ENCODE data around the gene ETNK2. TPM values are rescaled to one million over a fixed set of nuclear protein-coding genes. Genes with fewer than 3 reads are reported as not detected.
A peak's percentile ranks its signal among the peaks of the same experiment; 100 is the strongest.

Gene ETNK2
- total and polyA plus RNA-seq, 2 of the 13 experiments (the other 11 are each of a cell fraction or from before 2014, with no cell fraction given) = 15.5 to 42.8 TPM

DNA sequence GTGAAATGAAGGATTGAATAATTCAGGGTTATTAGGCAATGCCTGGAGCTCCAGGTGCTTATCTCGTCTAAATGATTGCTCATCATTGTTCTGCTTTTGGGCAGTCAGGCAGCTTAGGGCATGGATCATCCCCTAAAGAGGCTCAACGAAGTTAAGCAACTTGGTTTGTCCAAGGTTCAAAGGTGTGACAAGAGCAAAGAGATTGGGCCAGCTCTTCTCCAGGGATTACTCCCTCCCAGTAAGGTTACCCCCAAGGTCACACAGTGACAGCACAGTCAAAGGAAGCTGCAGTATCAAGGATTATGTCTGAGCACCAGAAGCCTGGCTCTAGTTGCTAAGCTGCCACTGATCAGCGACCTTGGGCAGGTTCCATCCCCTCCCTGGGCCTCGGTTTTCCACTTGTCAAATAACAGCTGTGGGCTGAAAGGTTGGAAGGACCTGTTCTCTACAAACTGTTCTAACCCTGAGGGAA, 6.8 kb downstream of the ETNK2 start (continued):
- TF ChIP-seq, protein P1, sequence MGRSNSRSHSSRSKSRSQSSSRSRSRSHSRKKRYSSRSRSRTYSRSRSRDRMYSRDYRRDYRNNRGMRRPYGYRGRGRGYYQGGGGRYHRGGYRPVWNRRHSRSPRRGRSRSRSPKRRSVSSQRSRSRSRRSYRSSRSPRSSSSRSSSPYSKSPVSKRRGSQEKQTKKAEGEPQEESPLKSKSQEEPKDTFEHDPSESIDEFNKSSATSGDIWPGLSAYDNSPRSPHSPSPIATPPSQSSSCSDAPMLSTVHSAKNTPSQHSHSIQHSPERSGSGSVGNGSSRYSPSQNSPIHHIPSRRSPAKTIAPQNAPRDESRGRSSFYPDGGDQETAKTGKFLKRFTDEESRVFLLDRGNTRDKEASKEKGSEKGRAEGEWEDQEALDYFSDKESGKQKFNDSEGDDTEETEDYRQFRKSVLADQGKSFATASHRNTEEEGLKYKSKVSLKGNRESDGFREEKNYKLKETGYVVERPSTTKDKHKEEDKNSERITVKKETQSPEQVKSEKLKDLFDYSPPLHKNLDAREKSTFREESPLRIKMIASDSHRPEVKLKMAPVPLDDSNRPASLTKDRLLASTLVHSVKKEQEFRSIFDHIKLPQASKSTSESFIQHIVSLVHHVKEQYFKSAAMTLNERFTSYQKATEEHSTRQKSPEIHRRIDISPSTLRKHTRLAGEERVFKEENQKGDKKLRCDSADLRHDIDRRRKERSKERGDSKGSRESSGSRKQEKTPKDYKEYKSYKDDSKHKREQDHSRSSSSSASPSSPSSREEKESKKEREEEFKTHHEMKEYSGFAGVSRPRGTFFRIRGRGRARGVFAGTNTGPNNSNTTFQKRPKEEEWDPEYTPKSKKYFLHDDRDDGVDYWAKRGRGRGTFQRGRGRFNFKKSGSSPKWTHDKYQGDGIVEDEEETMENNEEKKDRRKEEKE (IDR thresholded peaks at IDR 0.05) = no peak
- TF ChIP-seq NFE2L2 (IDR thresholded peaks at IDR 0.05; ENCODE audit: low read length) (no peak), GPN1 (CRISPR knock-in tag; IDR thresholded peaks at IDR 0.05; ENCODE audit: borderline replicate concordance) (no peak), FOXJ3 (CRISPR knock-in tag; IDR thresholded peaks at IDR 0.05; ENCODE audit: borderline replicate concordance) (0 out of 2 replicates have a peak, but pooled peaks have one; percentile 61), STAT5B (CRISPR knock-in tag; IDR thresholded peaks at IDR 0.05) (no peak), TBP (CRISPR knock-in tag; IDR thresholded peaks at IDR 0.05) (no peak), TEAD2 (CRISPR knock-in tag; IDR thresholded peaks at IDR 0.05) (no peak), TOPORS (CRISPR knock-in tag; IDR thresholded peaks at IDR 0.05) (no peak), NCOA5 (CRISPR knock-in tag; IDR thresholded peaks at IDR 0.05) (no peak), SMAD1 (CRISPR knock-in tag; IDR thresholded peaks at IDR 0.05; ENCODE audit: borderline replicate concordance, low read depth) (no peak), U2AF2 (IDR thresholded peaks at IDR 0.05; ENCODE audit: low read depth, low read length) (no peak), ZEB1 (IDR thresholded peaks at IDR 0.05; ENCODE audit: insufficient replicate concordance, low read depth) (peak; percentile 81), ZNF34 (CRISPR knock-in tag; IDR thresholded peaks at IDR 0.05; ENCODE audit: borderline replicate concordance) (no peak), ZNF143 (CRISPR knock-in tag; IDR thresholded peaks at IDR 0.05) (no peak), STAG1 (CRISPR knock-in tag; IDR thresholded peaks at IDR 0.05) (no peak), PHF21A (CRISPR knock-in tag; IDR thresholded peaks at IDR 0.05) (peak; percentile 97), AGO1 (IDR thresholded peaks at IDR 0.05; ENCODE audit: low read depth, low read length, poor library complexity, severe bottlenecking) (no peak), NCOR1 (IDR thresholded peaks at IDR 0.05; ENCODE audit: borderline replicate concordance, low read length) (peak; percentile 96), ZNF563 (CRISPR knock-in tag; IDR thresholded peaks at IDR 0.05) (no peak)
- TF ChIP-seq, protein P2, sequence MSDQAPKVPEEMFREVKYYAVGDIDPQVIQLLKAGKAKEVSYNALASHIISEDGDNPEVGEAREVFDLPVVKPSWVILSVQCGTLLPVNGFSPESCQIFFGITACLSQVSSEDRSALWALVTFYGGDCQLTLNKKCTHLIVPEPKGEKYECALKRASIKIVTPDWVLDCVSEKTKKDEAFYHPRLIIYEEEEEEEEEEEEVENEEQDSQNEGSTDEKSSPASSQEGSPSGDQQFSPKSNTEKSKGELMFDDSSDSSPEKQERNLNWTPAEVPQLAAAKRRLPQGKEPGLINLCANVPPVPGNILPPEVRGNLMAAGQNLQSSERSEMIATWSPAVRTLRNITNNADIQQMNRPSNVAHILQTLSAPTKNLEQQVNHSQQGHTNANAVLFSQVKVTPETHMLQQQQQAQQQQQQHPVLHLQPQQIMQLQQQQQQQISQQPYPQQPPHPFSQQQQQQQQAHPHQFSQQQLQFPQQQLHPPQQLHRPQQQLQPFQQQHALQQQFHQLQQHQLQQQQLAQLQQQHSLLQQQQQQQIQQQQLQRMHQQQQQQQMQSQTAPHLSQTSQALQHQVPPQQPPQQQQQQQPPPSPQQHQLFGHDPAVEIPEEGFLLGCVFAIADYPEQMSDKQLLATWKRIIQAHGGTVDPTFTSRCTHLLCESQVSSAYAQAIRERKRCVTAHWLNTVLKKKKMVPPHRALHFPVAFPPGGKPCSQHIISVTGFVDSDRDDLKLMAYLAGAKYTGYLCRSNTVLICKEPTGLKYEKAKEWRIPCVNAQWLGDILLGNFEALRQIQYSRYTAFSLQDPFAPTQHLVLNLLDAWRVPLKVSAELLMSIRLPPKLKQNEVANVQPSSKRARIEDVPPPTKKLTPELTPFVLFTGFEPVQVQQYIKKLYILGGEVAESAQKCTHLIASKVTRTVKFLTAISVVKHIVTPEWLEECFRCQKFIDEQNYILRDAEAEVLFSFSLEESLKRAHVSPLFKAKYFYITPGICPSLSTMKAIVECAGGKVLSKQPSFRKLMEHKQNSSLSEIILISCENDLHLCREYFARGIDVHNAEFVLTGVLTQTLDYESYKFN (CRISPR knock-in tag; conservative IDR thresholded peaks at IDR 0.05) = peak; percentile 95
- TF ChIP-seq, protein P3, sequence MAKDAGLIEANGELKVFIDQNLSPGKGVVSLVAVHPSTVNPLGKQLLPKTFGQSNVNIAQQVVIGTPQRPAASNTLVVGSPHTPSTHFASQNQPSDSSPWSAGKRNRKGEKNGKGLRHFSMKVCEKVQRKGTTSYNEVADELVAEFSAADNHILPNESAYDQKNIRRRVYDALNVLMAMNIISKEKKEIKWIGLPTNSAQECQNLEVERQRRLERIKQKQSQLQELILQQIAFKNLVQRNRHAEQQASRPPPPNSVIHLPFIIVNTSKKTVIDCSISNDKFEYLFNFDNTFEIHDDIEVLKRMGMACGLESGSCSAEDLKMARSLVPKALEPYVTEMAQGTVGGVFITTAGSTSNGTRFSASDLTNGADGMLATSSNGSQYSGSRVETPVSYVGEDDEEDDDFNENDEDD (CRISPR knock-in tag; IDR thresholded peaks at IDR 0.05; ENCODE audit: borderline replicate concordance) = peak; percentile 38; the same call in 1 of the 2 replicates
- TF ChIP-seq, protein P4, sequence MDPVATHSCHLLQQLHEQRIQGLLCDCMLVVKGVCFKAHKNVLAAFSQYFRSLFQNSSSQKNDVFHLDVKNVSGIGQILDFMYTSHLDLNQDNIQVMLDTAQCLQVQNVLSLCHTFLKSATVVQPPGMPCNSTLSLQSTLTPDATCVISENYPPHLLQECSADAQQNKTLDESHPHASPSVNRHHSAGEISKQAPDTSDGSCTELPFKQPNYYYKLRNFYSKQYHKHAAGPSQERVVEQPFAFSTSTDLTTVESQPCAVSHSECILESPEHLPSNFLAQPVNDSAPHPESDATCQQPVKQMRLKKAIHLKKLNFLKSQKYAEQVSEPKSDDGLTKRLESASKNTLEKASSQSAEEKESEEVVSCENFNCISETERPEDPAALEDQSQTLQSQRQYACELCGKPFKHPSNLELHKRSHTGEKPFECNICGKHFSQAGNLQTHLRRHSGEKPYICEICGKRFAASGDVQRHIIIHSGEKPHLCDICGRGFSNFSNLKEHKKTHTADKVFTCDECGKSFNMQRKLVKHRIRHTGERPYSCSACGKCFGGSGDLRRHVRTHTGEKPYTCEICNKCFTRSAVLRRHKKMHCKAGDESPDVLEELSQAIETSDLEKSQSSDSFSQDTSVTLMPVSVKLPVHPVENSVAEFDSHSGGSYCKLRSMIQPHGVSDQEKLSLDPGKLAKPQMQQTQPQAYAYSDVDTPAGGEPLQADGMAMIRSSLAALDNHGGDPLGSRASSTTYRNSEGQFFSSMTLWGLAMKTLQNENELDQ (CRISPR knock-in tag; IDR thresholded peaks at IDR 0.05; ENCODE audit: borderline replicate concordance) = no peak
